Activated T-cell treated with anti-CD3 and anti-CD28 coated beads, Interleukin-2, amount 50 U/mL, for 48 hours (primary cell): ENCODE data around the gene HCFC2.
A peak's percentile ranks its signal among the peaks of the same experiment; 100 is the strongest.
"Not testable (repeated sequence)": the region's sequence is repeated elsewhere in the genome, so short reads cannot be mapped to it uniquely, and the experiment has no call there.

Source experiments
- DNase-seq, 2 experiments: peaks; one replicate each; pipeline ENCODE4 v3.0.0-alpha.2; 2020

The HCFC2 gene

DNA sequence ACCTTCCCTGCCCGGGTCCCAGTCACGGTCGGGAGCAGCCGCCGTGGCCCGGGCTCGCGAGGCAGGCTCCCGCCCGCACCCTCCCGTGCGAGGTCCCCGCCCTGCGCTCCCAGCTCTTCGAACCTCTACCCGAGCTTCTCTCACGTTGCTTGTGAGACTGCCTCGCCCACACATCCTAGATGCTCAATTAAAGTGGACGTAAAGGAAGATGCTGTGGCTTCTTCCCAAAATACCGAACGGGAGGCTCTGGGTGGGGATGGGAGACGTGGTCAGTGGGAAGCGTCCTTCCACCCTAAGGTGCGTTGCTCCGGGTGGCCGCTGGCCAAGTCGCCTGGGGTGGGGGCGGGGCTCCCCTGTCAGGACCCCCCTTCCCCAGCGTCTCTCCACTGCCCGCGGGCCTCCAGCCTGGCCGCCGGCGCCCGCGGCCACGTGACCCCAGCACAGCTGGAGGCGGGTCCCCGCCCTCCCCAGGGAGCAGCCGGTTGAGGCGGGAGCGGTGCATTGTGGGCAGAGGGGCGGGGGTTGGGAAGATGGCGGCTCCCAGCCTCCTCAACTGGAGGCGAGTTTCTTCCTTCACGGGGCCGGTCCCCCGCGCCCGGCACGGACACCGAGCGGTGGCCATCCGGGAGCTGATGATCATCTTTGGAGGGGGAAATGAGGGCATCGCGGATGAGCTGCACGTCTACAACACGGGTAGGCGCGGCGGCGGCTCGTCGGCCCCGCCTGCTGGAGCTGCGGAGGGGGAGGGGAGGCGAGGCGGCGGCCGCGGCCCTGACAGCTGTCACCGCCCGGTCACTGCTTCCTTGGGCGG lies at the start of gene HCFC2:
Gene HCFC2 (plus strand): TSS at position 501 of the 811 bp plus-strand sequence. CDS start 30 bp downstream, at position 531.
- DNase-seq = peak; percentile 92 to 93

DNA sequence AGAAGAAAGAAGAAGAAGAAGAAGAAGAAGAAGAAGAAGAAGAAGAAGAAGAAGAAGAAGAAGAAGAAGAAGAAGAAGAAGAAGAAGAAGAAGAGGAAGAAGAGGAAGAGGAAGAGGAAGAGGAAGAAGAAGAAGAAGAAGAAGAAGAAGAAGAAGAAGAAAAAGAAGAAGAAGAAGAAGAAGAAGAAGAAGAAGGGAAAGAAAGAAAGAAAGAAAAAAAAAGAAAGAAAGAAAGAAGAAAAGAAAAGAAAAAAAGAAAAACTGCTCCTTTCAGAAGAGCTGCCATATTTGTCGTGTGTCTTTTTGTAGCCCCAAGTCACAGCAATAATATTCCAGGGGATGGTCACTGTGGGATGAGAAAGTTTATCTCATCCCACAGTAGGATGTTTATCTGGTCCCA lies 42.5 kb upstream of the HCFC2 start:
- not testable (repeated sequence) for DNase-seq

DNA sequence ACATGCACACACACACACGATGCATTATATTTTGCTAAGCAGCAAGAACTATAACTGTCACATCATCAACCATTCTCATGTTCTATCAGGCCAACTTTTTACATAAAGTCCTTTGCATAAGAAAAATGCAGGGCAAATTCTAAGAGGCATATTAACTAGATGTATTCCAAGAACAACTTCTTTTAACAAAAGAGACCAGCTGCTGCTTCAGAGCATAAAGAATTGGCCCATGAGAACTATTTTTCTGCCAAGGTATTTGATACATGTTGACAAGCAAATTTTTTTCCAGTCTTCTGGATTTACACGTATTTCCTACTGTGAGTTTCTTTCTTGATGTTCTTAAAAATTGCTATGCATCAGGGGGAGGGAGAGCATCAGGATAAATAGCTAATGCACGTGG lies 41.5 kb upstream of the HCFC2 start:
- no peak for DNase-seq

DNA sequence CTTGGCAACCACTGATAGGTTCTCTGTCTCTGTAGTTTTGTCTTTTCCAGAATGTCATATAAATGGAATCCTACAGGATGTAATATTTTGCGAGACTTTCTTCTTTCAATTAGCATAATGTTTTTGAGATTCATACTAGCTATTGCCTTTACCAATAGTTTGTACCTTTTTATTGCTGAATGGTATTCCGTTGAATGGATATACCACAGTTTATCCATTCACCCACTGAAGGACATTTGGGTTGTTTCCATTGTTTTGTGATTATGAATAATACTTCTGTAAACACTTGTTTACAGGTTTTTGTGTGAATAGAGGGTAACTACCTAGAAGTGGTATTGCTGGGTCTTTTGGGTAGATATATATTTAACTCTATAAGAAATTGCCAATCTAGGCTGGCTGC lies 40.6 kb upstream of the HCFC2 start:
- no peak for DNase-seq

DNA sequence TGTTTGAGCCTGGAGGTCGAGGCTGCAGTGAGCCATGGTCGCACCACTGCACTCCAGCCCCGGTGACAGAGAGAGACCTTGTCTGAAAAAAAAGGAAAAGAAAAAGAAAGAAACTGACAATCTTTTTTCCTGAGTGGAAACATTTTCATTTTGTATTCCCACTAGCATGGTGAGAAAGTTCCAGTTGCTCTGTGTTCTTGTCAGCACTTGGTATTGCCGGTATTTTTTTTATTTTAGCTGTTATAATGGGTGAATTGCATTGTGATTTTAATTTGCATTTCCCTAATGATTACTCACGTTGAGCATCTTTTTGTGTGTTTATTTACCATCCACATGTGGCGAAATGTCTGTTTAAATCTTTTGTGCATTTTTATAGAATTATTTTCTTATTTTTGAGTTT lies 40.0 kb upstream of the HCFC2 start:
- no peak for DNase-seq

DNA sequence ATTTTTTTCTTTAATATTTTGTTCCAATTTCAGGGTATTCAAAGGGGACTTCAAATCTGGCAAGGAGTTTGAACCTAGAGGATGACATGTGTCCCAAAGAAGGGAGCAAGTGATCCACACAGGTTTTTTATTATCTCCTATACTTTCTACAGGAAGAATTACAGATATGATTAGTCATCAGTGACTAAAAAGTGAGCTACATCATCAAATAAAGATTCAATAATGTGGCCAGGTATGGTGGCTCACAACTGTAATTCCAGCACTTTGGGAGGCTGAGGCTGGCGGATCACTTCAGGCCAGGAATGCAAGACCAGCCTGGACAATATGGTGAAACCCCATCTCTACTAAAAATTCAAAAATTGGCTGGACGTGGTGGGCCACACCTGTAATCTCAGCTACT lies 38.6 kb upstream of the HCFC2 start:
- DNase-seq = no peak

DNA sequence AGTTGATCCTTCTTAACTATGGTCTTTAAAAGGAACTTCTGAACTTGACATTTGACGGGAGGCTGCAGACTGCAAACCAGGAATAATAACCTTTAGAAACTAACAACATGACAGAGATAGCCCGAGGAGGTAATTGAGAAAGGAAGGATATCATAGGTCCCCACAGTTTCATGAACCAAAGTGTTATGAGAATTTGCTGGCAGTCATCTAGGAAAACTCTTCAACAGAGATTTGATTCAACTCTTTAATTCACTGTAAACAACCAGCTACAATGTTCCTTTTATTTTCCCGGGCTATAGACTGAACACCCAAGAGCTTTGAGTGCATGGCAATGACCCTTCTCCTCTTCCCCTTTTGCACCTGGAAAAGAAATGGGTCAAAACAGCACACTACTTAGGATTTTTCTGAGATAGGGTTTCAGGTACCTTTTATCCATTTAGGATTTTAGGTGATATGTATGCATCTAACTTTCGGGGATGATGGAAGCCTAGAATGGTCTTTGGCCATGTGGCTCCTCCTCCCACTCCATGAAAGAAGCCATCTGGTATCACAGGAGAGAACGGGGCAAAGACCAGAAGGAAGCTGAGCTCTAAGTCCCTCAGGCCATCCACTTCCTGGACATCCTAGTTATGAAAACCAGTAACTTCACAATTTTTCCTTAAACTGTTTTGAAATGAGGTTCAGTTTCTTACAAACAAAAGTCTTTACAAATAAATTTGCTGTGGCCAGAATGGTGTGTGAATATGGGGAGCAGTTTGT lies 37.3 kb upstream of the HCFC2 start:
- no peak for DNase-seq

DNA sequence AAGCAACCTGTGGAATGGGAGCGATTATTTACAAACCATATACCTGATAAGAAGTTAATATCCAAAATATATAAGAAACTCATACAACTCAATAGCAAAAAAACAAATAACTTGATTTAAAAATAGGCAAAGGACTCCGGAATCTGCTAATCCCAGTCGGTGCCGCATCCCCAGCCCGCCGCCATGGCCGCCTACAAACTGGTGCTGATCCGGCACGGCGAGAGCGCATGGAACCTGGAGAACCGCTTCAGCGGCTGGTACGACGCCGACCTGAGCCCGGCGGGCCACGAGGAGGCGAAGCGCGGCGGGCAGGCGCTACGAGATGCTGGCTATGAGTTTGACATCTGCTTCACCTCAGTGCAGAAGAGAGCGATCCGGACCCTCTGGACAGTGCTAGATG lies 33.7 kb upstream of the HCFC2 start:
- DNase-seq = not testable (repeated sequence)

DNA sequence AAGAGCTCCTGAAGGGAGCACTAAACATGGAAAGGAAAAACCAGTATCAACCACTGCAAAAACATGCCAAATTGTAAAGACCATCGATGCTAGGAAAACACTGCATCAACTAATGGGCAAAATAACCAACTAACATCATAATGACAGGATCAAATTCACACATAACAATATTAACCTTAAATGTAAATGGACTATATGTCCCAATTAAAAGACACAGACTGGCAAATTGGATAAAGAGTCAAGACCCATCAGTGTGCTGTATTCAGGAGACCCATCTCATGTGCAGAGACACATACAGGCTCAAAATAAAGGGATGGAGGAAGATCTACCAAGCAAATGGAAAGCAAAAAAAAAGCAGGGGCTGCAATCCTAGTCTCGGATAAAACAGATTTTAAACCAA lies 28.2 kb upstream of the HCFC2 start:
- not testable (repeated sequence) for DNase-seq

DNA sequence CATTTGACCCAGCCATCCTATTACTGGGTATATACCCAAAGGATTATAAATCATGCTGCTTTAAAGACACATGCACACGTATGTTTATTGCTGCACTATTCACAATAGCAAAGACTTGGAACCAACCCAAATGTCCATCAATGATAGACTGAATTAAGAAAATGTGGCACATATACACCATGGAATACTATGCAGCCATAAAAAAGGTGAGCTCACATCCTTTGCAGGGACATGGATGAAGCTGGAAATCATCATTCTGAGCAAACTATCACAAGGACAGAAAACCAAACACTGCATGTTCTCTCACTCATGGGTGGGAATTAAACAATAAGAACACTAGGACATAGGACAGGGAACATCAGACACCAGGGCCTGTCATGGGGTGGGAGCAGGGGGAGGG lies 24.6 kb upstream of the HCFC2 start:
- DNase-seq = not testable (repeated sequence)

DNA sequence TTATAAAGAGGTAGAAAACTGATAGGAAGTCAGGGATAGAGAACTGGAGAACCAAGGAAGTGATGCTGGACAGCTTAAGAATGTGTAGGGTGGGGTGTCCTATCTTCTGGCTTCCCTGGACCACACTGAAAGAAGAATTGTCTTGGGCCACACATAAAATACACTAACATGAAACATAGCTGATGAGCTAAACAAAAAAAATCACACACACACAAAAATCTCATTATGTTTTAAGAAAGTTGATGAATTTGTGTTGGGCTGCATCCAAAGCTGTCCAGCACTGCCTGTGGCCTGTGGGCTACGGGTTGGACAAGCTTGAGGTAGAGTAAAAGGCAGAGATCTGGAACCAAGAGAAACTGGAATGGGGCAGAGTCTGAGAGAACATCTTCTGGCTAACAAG lies 21.8 kb upstream of the HCFC2 start:
- no peak for DNase-seq

DNA sequence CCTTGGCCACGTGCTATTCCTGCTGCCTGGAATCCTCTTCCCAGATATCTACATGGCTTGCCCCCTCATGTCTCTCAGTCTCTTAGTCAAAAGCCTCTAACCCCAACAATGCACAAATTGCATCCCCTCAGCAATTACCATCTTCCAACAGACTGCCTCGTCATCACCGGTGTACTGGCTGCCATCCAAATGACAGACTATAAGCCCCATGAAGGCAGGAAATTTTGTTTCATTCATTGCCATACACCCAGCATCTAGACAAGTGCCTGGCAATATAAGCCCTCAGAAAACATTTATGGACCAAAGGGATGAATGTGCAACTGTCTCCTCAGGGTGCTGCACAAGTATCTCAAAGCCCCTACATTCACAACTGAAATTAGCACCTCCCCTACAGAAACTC lies 20.2 kb upstream of the HCFC2 start:
- DNase-seq = no peak

DNA sequence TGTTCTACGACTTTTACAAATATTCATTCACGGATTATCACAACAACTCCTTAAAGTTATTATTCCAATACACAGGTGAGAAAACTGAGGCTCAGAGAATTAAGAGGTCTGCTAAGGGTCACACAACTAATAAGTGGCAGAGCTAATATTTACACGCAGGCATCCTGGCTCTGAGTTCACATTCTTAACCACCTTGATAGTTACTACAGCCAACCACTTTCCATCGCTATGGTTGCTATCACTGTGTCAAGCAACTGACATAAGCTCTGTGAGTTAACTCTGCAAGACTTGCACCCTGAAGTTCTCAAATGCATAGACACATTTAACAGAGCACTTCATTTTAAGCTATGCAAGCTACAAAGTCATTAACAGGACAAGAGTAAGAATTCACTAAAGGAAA lies 18.0 kb upstream of the HCFC2 start:
- DNase-seq = no peak

DNA sequence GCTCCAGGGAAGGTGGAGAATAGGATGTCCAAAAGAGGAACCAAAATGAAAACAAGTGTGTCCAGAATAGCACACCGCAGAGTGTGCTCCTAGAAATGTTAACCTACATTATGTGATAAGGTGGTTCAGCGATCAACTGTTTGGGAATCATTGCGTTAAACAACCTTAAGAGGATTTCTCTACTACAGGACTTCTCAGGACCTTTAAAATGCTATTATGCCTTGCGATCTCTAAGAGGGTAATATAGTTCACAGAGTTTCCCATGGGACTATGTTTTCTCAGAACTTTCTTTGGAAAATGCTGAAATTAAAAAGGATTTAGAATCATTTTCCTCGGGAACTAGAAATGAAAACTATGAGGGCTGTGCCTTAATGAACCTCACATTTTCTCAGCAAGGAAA lies 16.2 kb upstream of the HCFC2 start:
- no peak for DNase-seq

DNA sequence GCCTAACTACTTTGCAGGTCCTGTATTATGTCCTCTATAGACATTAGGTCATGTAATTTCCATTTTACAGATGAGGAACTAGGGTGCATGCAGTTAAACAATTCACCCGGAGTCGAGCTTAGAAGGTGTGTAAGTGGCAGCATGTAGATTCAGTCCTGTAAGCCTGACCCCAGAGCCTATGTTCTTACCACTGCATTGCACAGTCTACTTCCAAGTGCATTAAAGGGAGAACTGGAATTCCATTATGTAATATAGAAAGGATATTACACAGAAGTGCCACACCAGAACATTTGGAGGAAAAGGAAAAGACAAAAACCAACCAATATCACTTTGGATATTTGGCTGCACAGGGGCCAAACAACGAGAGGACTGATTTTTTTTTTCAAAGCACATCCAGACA lies 15.5 kb upstream of the HCFC2 start:
- DNase-seq = no peak

DNA sequence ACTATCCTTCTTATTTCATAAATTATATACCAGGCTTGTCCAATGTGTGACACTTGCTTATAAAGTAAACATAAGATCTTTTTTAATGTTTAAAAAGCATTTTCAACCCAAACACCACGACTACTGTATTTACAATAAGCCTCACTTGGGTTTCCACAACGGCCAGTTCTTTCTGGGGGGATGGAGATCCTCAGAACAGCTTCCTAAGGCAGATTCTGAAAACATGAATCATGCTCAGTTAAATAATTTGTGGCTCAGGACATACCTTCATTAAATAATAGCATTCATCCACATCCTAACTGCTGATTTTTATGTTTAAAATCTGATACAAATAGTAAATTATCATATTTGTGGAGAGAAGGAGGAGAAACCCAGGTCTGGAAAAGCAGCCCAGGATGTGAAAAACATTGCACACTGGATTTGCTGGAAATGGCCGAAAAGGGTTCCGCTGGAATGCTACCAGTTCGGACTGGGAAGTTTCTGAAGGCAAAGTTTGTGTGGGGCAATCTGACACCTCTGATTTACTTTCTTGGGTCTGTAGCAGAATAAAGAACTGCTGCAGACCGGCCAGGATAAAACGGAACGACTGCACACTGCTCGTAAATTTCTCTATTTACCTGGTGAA lies 14.9 kb upstream of the HCFC2 start:
- no peak for DNase-seq

DNA sequence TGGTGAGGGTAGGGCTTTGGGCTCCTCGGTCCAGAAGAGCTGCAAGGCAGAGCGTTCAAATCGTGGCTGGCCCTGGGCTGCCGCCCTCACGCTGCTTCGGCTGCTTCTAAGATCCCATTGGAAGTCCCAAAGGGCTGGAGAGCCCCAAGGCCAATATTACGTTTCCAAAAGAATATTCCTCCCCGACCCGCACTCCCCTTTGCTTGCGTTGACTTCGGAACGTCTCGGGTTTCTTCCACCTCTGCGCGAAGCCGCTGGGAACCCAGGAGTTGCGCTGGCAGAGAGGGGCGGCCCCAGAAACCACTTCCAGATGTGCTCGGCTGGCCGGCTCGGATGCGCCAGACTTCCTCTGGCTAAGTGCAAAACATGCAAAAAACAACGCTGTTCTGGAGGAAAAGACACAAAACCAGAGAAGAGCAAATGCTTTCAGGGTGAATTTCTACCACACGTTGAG lies 14.4 kb upstream of the HCFC2 start, which contains the start of gene GLT8D2:
Gene GLT8D2 (minus strand): TSS at position 285 of the 454 bp plus-strand sequence. CDS start 30,539 bp downstream, outside the sequence.
- peak in 1 of 2 experiments; percentile 28 for DNase-seq

DNA sequence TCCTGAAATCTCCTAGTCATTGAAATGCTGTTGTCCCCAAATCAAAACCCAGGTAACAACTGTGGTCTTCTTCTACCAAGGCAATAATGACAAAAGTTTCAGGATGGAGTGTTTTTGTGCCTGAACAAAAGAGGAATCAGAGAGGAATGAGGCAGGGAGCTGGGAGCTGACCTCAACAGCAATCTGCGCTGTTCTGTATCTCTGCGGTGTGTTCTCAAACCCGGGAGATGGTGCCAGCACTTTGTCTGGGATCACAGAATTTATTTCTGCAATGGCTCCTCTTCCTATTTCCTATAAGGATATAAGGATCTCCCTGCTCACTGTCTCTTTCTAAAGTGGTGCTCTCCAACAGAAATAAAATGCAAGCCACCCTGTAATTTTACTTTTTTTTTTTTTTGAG lies 13.9 kb upstream of the HCFC2 start:
- no peak for DNase-seq

DNA sequence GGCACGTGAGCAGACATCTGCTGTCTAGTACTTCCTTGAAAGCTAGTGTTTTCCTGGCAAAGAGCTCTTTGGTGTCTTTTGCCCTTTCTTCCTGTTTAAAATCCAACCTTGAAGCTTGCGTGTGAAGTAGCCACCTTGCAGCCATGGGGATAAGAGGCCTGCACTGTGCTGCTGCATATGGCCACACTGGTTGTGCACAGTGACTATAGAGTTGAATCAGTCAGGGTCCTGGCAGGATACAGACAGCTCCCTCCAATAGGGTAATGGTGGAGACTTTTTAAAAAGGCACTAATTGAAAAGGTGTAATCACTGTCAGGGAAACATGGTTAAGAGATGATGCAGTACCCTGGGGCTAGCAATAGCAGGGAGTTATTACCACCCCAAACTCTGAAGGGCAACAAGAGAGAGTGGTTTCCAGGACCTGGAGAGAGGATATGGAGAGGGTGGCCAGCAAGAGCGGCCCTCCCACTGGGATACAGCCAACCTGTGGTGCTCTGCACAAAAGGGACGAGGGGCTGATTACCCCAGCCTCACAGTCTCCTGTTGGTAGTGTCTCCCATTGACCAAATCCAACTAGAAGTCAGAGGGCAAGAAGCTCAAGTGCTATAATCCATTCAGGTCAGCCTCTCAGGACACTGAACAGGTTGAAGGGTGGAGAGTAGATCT lies 9.5 kb upstream of the HCFC2 start:
- no peak for DNase-seq

DNA sequence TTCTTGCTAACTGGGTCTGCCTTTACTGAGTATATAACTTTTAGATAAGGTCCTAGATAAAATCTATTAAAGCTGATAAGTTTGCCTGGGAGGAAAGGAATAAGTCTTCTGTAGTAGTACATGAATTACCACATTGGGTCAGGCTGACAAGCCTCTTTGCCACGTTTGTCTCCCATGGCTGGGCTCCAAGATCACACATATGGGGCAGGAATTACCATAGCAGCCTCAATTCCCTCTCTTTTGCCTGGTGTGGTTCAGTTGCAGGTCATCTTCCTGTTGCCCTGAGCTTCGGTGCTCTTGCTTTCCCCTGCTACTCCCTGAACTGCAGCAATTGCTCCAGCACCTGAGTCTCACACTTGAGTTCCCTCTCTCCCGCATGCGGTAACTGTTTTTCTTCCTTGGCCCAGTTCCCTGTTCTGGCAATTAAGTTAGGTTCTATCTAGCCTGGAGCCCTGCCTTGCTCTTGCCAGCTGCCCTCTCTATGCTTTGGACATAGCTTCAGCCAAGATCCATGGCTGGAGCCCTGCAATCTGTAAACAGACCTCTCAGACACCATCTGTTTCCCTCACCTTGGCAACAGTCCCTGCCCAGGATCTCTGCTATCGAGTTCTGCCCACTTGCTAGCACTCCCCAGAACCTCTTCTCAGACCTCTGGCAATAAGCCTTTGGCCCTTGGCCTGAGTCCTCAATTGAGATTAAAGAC lies 8.5 kb upstream of the HCFC2 start:
- DNase-seq = no peak

DNA sequence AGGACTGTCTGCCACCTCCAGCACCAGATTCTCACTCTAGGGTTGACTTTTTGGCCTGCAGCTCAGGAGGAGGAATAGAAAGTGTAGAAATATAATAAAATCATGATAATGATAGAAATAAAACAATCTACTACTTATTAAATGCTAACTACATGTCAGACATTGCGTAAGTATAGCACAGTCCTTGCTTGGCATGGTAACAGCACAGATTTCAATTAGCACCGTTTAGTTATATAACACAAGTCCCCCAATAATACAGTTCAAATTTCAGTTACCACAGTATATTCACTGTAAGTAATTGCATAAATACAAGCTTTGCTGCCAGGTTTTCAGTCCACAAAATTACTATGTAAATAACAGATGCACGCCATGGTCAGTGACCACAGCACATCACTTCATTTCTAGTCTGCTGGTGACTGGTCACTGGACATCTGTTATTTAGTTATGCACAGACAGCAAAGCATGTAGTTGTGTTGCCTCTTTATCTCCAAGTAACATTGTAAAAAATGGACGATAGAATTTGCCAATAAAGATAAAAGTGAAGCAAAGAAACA lies 7.8 kb upstream of the HCFC2 start:
- no peak for DNase-seq

DNA sequence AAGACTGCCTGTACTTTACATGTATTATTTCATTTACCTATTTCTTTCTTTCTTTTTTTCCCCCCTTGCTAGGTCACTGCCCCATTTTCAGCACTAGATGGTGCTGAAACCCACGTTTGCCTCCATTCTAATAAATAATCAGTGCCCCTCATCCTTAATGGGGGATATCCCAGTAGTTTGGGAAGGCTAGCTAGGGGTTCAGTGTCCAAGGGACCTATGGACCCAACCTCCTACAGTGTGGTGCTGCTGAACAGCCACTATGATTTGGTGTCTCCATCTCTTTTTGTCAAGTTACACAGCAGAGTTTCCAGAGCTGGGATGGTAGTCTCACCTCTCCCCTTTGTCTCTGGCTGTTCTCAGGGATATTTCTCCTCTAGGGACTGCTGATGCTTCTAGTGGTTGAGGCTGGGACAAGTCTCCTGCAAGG lies 6.5 kb upstream of the HCFC2 start:
- peak in 1 of 2 experiments; percentile 29 for DNase-seq
